Nasal cavity respiratory epithelium epithelial cell of viscerocranial mucosa (primary cell): ENCODE results near the gene ZNF830. TPM values are rescaled to one million over a fixed set of nuclear protein-coding genes. Genes with fewer than 3 reads are reported as not detected.

ENCODE experiments used
- total RNA-seq: library from RNA; depleted of rRNA; stranded (reverse); fragments of >200 nt; gene quantifications from 2 replicates; pipeline ENCODE4 v1.2.3, GENCODE V29; 2014

Gene ZNF830, protein sequence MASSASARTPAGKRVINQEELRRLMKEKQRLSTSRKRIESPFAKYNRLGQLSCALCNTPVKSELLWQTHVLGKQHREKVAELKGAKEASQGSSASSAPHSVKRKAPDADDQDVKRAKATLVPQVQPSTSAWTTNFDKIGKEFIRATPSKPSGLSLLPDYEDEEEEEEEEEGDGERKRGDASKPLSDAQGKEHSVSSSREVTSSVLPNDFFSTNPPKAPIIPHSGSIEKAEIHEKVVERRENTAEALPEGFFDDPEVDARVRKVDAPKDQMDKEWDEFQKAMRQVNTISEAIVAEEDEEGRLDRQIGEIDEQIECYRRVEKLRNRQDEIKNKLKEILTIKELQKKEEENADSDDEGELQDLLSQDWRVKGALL
- 15.7 and 16.7 TPM in 2 replicates for total RNA-seq

DNA sequence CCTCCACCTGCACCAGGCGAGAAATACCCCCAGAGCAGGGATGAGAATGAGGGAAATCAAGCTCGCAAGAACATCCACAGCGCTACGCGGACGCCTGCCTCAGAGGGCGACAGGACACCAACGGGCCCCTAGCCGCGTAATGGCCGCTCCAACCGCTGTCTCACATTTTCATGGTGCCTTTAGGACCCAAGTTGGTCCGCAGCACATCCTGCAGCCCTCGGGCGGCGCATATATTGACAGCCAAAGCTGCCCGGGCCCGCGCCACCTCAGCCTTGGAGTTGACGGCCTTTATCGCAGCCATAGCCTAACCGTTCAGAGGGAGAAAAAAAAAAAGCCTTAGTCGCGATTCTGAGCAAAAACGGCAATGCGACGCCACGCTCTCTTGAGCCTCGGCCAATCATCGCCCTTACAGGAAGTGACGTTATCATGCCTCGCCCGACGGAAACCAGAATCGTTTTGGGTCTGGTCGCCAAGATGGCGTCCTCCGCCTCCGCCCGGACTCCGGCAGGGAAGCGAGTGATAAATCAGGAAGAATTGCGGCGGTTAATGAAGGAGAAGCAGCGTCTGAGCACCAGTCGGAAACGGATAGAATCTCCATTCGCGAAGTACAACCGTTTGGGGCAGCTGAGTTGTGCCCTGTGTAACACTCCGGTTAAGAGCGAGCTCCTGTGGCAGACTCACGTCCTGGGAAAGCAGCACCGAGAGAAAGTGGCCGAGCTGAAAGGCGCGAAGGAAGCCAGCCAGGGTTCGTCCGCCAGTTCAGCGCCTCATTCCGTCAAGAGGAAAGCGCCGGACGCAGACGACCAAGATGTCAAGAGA is at the start of gene ZNF830, which contains the start of gene CCT6B:
ZNF830 (plus strand) TSS at position 448 of the 819 bp plus-strand sequence; CDS start at position 475, 27 bp downstream.
CCT6B (minus strand) TSS at position 368 of the 819 bp plus-strand sequence; CDS start at position 301, 67 bp downstream.

GRCh38 chr17:34980353-34980680 is 19.0 kb downstream of the ZNF830 start, which contains the start of gene LIG3:
Gene LIG3 (plus strand): TSS chr17:34980512. CDS start chr17:34983006, 2,494 bp downstream.

Other genes starting within 250 kb of the ZNF830 start
- gene CCT6B, start 80 bp upstream of the ZNF830 start, total RNA-seq: 0.78 and 1.0 TPM in 2 replicates
- gene LIG3, start 19.0 kb downstream of the ZNF830 start, total RNA-seq: 52.3 and 58.4 TPM in 2 replicates
- 8.5 and 15.0 TPM in 2 replicates for gene RFFL, start 102.2 kb downstream of the ZNF830 start, total RNA-seq
- gene RAD51D, start 158.3 kb downstream of the ZNF830 start, total RNA-seq: 2.1 and 3.1 TPM in 2 replicates
- gene FNDC8, start 160.1 kb downstream of the ZNF830 start, total RNA-seq: not detected in 2 replicates
- 19.1 and 20.8 TPM in 2 replicates for gene NLE1, start 180.8 kb downstream of the ZNF830 start, total RNA-seq
- under 0.01 TPM in 2 replicates for gene UNC45B, start 186.3 kb downstream of the ZNF830 start, total RNA-seq
- gene SLC35G3, start 232.9 kb downstream of the ZNF830 start, total RNA-seq: not detected in 2 replicates